HepG2 (cell line): ENCODE measurements around the gene ATP6V0D1. TPM values are rescaled to one million over a fixed set of nuclear protein-coding genes. Genes with fewer than 3 reads are reported as not detected.

Experiments
- AGO2 ChIP-seq: fragments of 200-400 bp; formaldehyde crosslinking; optimal IDR thresholded peaks from 2 replicates; pipeline ENCODE3; 2017; ENCODE audit warnings: mild to moderate bottlenecking, low read depth, low read length, moderate library complexity
- ELF4 ChIP-seq: sonication (generic); formaldehyde crosslinking; IDR thresholded peaks from 2 replicates; pipeline ENCODE4 v1.5.0; 2020; ENCODE audit warnings: missing genetic modification reagents, mild to moderate bottlenecking, moderate library complexity, borderline replicate concordance
- HCFC1 ChIP-seq: fragments of 150-350 bp; IDR thresholded peaks from 2 replicates; pipeline ENCODE4 v1.6.1; 2014; ENCODE audit warnings: low read depth, low read length
- HDAC2 ChIP-seq: sonication (generic); formaldehyde crosslinking; IDR thresholded peaks from 2 replicates; pipeline ENCODE4 v1.4.0; 2020; ENCODE audit warnings: missing genetic modification reagents
- MAFF ChIP-seq: IDR thresholded peaks from 2 replicates; pipeline ENCODE4 v1.6.1; 2011; ENCODE audit warnings: low read depth, low read length, improper control_type of control experiment
- NCOA2 ChIP-seq: sonication (generic); formaldehyde crosslinking; IDR thresholded peaks from 2 replicates; pipeline ENCODE4 v1.8.0; 2022; ENCODE audit warnings: inconsistent platforms
- NFYB ChIP-seq: sonication (generic); formaldehyde crosslinking; IDR thresholded peaks from 2 replicates; pipeline ENCODE4 v1.4.0; 2020; ENCODE audit warnings: missing genetic modification reagents
- NR2F1 ChIP-seq, 2 experiments: fragments of 450-650 bp in 1 of 2; formaldehyde crosslinking in 1 of 2; IDR thresholded peaks; 2 replicates each; pipeline versions ENCODE4 v1.5.0 to v1.6.1; 2016 to 2020; ENCODE audit warnings: mild to moderate bottlenecking in 1 of 2, missing compliant biosample characterization in 1 of 2, missing genetic modification reagents in 1 of 2, moderate library complexity in 1 of 2
- NRL ChIP-seq: sonication (generic); formaldehyde crosslinking; IDR thresholded peaks from 2 replicates; pipeline ENCODE4 v1.5.0; 2020; ENCODE audit warnings: missing genetic modification reagents, mild to moderate bottlenecking, moderate library complexity, borderline replicate concordance
- ZNF24 ChIP-seq: fragments of 450-650 bp; IDR thresholded peaks from 2 replicates; pipeline ENCODE4 v1.6.1; 2017; ENCODE audit warnings: antibody characterized with exemption, mild to moderate bottlenecking
- ZNF44 ChIP-seq: sonication (generic); formaldehyde crosslinking; IDR thresholded peaks from 2 replicates; pipeline ENCODE4 v1.5.1; 2020; ENCODE audit warnings: mild to moderate bottlenecking, missing genetic modification reagents
- ZNF572 ChIP-seq: sonication (generic); formaldehyde crosslinking; IDR thresholded peaks from 2 replicates; pipeline ENCODE4 v1.5.1; 2020; ENCODE audit warnings: mild to moderate bottlenecking, missing genetic modification reagents
- ZNF598 ChIP-seq: sonication (generic); formaldehyde crosslinking; IDR thresholded peaks from 2 replicates; pipeline ENCODE4 v1.5.1; 2020; ENCODE audit warnings: mild to moderate bottlenecking, missing genetic modification reagents, borderline replicate concordance
- ZNF652 ChIP-seq: IDR thresholded peaks from 2 replicates; pipeline ENCODE4 v1.6.1; 2016; ENCODE audit warnings: low read depth, borderline replicate concordance
- polyA plus RNA-seq, 8 experiments: library from polyadenylated mRNA; depleted of rRNA in 3 of 8; stranded (reverse) in 7 of 8; unstranded in 1 of 8; fragments of >200 nt; fragmentation: Illumina TruSeq in 4 of 8; extraction: Trizol in 4 of 8; gene quantifications; 2 replicates each; pipeline versions ENCODE4 v1.2.1 to v1.2.3, GENCODE V29; 2011 to 2016; ENCODE audit warnings: low read depth in 4 of 8, missing spikeins in 1 of 8, mixed read lengths in 1 of 8; ENCODE audit not compliant: insufficient read depth in 1 of 8
- total RNA-seq, 5 experiments: library from RNA; depleted of rRNA; stranded (reverse); fragments of >200 nt; fragmentation: Illumina TruSeq; extraction: Trizol; gene quantifications; 2 replicates each; pipeline ENCODE4 v1.2.3, GENCODE V29; 2016; ENCODE audit warnings: low read depth in 1 of 5
- TF ChIP-seq, protein P1 (sequence below): sonication (generic); formaldehyde crosslinking; IDR thresholded peaks from 2 replicates; pipeline ENCODE4 v1.9.0; 2021; ENCODE audit warnings: missing genetic modification reagents, mild to moderate bottlenecking, borderline replicate concordance
- TF ChIP-seq, protein P2 (sequence below): sonication (generic); formaldehyde crosslinking; IDR thresholded peaks from 2 replicates; pipeline ENCODE4 v1.8.0; 2022; ENCODE audit warnings: mild to moderate bottlenecking, missing genetic modification reagents, moderate library complexity
- TF ChIP-seq, protein P3 (sequence below): sonication (generic); formaldehyde crosslinking; IDR thresholded peaks from 2 replicates; pipeline ENCODE4 v1.5.0; 2020; ENCODE audit warnings: missing genetic modification reagents, mild to moderate bottlenecking, borderline replicate concordance
- TF ChIP-seq, protein P4 (sequence below): sonication (generic); formaldehyde crosslinking; IDR thresholded peaks from 2 replicates; pipeline ENCODE4 v1.4.0; 2020; ENCODE audit warnings: missing genetic modification reagents
- TF ChIP-seq, protein P5 (sequence below): sonication (generic); formaldehyde crosslinking; IDR thresholded peaks from 2 replicates; pipeline ENCODE4 v1.8.1; 2023; ENCODE audit warnings: mild to moderate bottlenecking, missing genetic modification reagents, borderline replicate concordance

Gene ATP6V0D1
- total and polyA plus RNA-seq, 2 of the 13 experiments (the other 11 are each of a cell fraction or from before 2014, with no cell fraction given), result 51.1 to 61.3 TPM

DNA sequence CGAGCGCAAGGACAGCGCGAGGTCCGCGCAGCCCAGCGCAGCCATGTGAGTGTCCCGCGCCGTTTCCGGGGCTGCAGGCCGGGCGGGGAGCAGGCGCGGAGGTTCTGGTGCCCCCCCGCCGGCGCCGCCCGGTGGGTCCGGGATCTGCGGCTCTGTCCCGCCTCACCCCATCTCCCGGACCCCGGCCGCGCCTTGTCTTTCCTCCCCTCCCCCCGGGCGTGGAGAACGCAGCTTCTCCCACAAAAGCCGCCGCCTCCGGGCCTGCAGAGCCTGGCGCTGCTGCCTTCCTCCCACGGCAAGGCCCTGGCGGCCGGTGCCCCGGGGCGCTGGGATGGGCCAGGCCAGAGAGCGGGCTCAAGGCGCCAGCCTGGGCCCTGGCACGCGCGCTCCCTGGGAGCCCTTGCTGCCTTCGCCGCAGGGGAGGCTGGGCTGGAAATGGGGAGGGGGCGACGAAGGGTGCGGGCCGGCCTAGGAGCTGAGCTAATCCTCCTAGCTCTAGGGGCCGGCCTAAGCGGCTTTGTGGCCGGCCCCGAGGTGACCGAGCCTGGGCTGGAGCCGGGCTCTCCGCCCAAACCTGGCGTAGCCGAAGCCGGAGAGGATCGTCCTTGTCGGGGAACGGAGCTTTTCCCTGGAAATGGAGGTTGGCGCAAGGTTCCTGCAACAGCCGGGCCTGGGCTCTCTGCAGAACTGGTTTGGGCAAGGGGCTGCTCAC, 48.1 kb upstream of the ATP6V0D1 start (continued):
- TF ChIP-seq, protein P1, sequence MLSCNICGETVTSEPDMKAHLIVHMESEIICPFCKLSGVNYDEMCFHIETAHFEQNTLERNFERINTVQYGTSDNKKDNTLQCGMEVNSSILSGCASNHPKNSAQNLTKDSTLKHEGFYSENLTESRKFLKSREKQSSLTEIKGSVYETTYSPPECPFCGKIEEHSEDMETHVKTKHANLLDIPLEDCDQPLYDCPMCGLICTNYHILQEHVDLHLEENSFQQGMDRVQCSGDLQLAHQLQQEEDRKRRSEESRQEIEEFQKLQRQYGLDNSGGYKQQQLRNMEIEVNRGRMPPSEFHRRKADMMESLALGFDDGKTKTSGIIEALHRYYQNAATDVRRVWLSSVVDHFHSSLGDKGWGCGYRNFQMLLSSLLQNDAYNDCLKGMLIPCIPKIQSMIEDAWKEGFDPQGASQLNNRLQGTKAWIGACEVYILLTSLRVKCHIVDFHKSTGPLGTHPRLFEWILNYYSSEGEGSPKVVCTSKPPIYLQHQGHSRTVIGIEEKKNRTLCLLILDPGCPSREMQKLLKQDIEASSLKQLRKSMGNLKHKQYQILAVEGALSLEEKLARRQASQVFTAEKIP (CRISPR knock-in tag), result no peak
- TF ChIP-seq MAFF (no peak), NFYB (CRISPR knock-in tag) (no peak; the same call in 1 of the 2 replicates), NR2F1 (CRISPR knock-in tag; IDR thresholded peaks at IDR 0.05) (no peak), ELF4 (CRISPR knock-in tag) (no peak), HDAC2 (CRISPR knock-in tag) (no peak), HCFC1 (no peak), NRL (CRISPR knock-in tag) (peak; percentile 77), NCOA2 (CRISPR knock-in tag) (no peak), ZNF652 (CRISPR knock-in tag) (no peak), AGO2 (peak; percentile 56), ZNF44 (no peak), ZNF24 (no peak), ZNF598 (CRISPR knock-in tag) (no peak), ZNF572 (CRISPR knock-in tag) (peak; percentile 92; the same call in 1 of the 2 replicates)
- TF ChIP-seq, protein P2, sequence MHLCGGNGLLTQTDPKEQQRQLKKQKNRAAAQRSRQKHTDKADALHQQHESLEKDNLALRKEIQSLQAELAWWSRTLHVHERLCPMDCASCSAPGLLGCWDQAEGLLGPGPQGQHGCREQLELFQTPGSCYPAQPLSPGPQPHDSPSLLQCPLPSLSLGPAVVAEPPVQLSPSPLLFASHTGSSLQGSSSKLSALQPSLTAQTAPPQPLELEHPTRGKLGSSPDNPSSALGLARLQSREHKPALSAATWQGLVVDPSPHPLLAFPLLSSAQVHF (CRISPR knock-in tag), result no peak
- TF ChIP-seq, protein P3, sequence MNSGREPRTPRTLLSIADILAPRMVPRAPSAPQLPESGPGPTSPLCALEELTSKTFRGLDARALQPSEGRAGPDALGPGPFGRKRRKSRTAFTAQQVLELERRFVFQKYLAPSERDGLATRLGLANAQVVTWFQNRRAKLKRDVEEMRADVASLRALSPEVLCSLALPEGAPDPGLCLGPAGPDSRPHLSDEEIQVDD (CRISPR knock-in tag), result no peak
- TF ChIP-seq, protein P4, sequence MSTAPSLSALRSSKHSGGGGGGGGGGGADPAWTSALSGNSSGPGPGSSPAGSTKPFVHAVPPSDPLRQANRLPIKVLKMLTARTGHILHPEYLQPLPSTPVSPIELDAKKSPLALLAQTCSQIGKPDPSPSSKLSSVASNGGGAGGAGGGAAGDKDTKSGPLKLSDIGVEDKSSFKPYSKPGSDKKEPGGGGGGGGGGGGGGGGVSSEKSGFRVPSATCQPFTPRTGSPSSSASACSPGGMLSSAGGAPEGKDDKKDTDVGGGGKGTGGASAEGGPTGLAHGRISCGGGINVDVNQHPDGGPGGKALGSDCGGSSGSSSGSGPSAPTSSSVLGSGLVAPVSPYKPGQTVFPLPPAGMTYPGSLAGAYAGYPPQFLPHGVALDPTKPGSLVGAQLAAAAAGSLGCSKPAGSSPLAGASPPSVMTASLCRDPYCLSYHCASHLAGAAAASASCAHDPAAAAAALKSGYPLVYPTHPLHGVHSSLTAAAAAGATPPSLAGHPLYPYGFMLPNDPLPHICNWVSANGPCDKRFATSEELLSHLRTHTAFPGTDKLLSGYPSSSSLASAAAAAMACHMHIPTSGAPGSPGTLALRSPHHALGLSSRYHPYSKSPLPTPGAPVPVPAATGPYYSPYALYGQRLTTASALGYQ, result 0 out of 2 replicates have a peak, but pooled peaks have one; percentile 33
- TF ChIP-seq, protein P5, sequence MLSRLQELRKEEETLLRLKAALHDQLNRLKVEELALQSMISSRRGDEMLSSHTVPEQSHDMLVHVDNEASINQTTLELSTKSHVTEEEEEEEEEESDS (CRISPR knock-in tag), result 0 out of 2 replicates have a peak, but pooled peaks have one; percentile 61
